ENCODE results near the gene GNAT1.

- TF ChIP-seq, protein P1, sequence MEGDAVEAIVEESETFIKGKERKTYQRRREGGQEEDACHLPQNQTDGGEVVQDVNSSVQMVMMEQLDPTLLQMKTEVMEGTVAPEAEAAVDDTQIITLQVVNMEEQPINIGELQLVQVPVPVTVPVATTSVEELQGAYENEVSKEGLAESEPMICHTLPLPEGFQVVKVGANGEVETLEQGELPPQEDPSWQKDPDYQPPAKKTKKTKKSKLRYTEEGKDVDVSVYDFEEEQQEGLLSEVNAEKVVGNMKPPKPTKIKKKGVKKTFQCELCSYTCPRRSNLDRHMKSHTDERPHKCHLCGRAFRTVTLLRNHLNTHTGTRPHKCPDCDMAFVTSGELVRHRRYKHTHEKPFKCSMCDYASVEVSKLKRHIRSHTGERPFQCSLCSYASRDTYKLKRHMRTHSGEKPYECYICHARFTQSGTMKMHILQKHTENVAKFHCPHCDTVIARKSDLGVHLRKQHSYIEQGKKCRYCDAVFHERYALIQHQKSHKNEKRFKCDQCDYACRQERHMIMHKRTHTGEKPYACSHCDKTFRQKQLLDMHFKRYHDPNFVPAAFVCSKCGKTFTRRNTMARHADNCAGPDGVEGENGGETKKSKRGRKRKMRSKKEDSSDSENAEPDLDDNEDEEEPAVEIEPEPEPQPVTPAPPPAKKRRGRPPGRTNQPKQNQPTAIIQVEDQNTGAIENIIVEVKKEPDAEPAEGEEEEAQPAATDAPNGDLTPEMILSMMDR (optimal IDR thresholded peaks at IDR 0.05 in 1 of 3, IDR thresholded peaks at IDR 0.05 in 1 of 3, conservative IDR thresholded peaks at IDR 0.05 in 1 of 3; ENCODE audit: extremely low read depth in 1 of 3, insufficient read depth in 2 of 3, low read length in 3 of 3) = no peak
- TF ChIP-seq EZH2 (IDR thresholded peaks at IDR 0.05; ENCODE audit: low read length) = no peak
Measured at GRCh38 chr3:50154840-50155490, 36.4 kb upstream of the GNAT1 start, which contains the start of gene SEMA3F.
